ENCODE measurements around the gene APOL2.

Gene APOL2

DNA sequence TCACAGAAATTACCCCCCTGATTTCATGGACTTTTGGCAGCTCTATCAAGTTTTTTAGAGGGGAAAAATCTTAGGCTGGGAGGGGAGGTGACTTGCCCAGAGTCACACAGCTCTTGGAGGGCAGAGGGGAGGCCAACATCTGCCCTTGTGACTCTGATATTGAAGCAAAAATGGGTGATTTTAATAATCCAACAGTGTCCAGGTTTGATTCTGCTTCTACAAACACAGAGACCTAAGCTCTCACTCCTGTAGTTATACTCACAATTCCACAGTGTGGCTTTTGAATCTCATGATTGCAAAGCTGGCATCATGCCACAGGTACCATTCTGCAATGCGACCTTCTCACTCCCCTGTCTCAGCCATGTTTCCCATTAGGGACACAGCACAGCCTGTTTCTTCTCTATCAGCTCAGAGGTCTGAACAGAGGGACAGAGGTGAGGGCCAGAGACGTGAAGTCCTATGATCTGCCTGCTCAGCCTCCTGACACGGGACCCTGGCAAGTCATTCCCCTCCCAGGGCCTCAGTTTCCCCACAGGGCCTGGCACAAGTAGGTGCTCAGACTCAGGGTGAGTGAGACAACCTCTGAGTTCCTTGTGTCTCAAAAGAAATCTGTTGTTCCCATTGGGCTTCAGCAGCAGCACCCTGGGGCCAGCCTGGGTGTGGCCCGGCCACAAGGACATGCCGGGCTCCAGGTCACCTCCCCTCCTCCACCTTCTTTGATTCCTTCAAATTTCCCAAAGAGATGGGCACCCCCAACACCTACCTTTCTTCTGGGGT is 766 bp downstream of the APOL2 start:
- Histone ChIP-seq H3K27me3 (ENCODE audit: insufficient read depth, low read length, poor library complexity) (no peaks in the 10 kb centered on the region), H4K20me1 (ENCODE audit: insufficient read depth, low read length) (no peaks in the 10 kb centered on the region), H3K4me3 (ENCODE audit: low read depth in 1 of 2, low read length in 2 of 2) (peak overlapping the region; percentile 55 to 66), H2AFZ (ENCODE audit: low read depth, low read length) (peak overlapping the region; percentile 65), H3K9ac (ENCODE audit: low read depth, low read length) (peak overlapping the region; percentile 75), H3K79me2 (ENCODE audit: insufficient read depth, low read length) (peaks cover 46% of the 10 kb centered on the region), H3K4me2 (ENCODE audit: insufficient read depth, low read length) (peak overlapping the region; percentile 95), H3K9me3 (ENCODE audit: insufficient read depth, low read length, severe bottlenecking) (no peaks in the 10 kb centered on the region), H3K36me3 (ENCODE audit: insufficient read depth, low read length) (peaks cover 33% of the 10 kb centered on the region), H3K27ac (ENCODE audit: low read length) (peak overlapping the region; percentile 81), H3K4me1 (ENCODE audit: insufficient read depth, low read length) (peaks cover 41% of the 10 kb centered on the region)
- ATAC-seq (ENCODE audit: insufficient read depth, low read depth) (peak; percentile 16), DNase-seq (peak; percentile 31)
- TF ChIP-seq, protein P1, sequence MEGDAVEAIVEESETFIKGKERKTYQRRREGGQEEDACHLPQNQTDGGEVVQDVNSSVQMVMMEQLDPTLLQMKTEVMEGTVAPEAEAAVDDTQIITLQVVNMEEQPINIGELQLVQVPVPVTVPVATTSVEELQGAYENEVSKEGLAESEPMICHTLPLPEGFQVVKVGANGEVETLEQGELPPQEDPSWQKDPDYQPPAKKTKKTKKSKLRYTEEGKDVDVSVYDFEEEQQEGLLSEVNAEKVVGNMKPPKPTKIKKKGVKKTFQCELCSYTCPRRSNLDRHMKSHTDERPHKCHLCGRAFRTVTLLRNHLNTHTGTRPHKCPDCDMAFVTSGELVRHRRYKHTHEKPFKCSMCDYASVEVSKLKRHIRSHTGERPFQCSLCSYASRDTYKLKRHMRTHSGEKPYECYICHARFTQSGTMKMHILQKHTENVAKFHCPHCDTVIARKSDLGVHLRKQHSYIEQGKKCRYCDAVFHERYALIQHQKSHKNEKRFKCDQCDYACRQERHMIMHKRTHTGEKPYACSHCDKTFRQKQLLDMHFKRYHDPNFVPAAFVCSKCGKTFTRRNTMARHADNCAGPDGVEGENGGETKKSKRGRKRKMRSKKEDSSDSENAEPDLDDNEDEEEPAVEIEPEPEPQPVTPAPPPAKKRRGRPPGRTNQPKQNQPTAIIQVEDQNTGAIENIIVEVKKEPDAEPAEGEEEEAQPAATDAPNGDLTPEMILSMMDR (IDR thresholded peaks at IDR 0.05; ENCODE audit: borderline replicate concordance, extremely low read depth, low read length, poor library complexity, severe bottlenecking), result no peak
- TF ChIP-seq EZH2 (IDR thresholded peaks at IDR 0.05; ENCODE audit: borderline replicate concordance, low read depth, low read length, severe bottlenecking), result no peak

DNA sequence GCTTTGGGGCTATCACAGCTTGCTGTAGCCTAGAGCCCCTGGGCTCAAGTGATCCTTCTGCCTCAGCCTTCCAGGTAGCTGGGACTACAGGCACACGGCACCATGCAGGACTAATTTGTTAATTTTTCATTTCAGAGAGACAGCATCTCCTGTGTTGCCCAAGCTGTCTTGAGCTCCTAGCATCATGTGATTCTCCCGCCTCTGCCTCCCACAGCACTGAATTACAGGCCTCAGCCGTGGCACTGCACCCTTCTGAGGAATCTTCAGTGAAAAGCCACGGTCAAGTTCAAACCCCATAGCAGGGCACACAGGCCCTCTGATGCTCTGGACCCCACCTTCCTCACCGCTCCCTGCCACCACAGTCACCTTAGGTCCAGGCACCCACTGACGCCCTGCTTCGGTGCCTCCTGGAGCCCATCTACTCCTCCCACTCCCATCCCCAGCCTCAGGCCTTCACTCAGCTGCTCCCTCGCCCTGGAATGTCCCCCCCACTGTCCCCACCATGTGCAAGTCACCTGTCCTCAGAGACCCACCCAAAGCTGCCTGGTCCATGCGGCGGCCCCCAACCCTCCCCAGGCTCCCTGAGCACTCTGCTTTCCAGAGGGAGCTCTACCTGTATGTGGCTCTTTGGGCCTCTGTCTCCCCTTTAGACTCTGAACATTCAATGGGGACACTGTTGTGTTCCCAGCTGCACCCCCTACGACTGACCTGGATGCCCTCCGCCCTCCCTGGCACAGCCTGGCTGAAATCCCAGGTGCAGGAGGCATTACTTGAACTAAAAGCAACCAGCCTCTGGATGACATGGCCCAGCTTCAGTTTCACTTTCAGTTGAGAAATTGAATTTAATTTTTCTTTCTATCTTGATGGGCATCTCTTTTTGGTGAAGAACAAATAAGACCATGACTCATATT is 1.6 kb downstream of the APOL2 start:
- Histone ChIP-seq H3K4me3 (ENCODE audit: low read depth in 1 of 2, low read length in 2 of 2) (peak overlapping the region; percentile 55 to 66; a peak in 3 of 4 replicates), H2AFZ (ENCODE audit: low read depth, low read length) (0 out of 2 replicates have a peak overlapping the region, but pooled peaks have one; percentile 1), H3K36me3 (ENCODE audit: insufficient read depth, low read length) (peaks cover 41% of the 10 kb centered on the region), H3K9ac (ENCODE audit: low read depth, low read length) (peak overlapping the region; percentile 75), H4K20me1 (ENCODE audit: insufficient read depth, low read length) (no peaks in the 10 kb centered on the region), H3K27ac (ENCODE audit: low read length) (peak overlapping the region; percentile 81), H3K9me3 (ENCODE audit: insufficient read depth, low read length, severe bottlenecking) (no peaks in the 10 kb centered on the region), H3K4me2 (ENCODE audit: insufficient read depth, low read length) (peak overlapping the region; percentile 95), H3K4me1 (ENCODE audit: insufficient read depth, low read length) (peaks cover 41% of the 10 kb centered on the region), H3K27me3 (ENCODE audit: insufficient read depth, low read length, poor library complexity) (no peaks in the 10 kb centered on the region), H3K79me2 (ENCODE audit: insufficient read depth, low read length) (peaks cover 46% of the 10 kb centered on the region)
- ATAC-seq (ENCODE audit: insufficient read depth, low read depth) (peak; percentile 63), DNase-seq (peak; percentile 75)
- TF ChIP-seq EZH2 (IDR thresholded peaks at IDR 0.05; ENCODE audit: borderline replicate concordance, low read depth, low read length, severe bottlenecking), result no peak
- TF ChIP-seq, protein P1 (IDR thresholded peaks at IDR 0.05; ENCODE audit: borderline replicate concordance, extremely low read depth, low read length, poor library complexity, severe bottlenecking), result no peak

DNA sequence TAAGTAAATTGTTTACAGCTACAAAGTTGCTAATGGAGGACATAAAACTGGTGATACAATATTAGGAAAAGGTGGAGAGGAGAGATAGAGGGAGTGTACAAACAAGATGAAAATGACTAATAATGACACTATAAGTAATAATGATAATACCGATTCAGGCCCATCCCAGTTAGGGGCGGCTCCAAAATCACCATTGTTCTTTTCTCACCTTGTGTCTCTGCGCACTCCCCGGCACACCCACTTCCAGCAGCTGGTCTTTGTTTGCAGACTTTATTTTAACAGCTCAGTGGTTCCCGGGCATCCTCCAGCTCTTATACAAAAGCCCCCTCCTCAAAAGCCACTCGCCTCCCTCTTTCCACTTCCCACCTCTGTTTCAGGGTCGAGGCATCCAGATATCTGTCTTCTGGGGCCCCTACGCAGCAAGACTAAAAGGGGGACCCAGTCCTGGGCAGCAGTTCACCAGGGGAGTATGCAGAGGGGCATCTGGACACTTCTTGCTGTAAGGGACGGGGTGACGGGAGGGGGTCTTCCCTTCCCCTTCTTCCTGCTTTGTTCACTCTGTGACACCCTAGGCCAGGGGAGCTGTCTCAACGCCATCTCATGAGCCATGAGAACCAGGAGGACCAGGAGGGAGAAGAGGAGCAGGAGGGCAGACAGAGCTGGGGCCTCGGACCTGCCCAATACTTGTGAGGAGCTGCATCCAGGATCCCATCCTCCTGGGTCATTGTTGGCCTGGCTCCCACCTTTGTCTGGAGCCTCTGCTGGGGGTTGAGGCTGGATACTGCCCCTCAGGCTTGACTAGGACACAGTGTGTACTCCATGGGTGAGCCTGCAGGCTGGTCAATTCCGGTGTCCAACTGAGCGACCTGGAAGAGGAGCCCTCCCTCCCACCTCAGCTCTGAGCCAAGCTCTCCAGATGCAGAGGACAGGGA is 2.7 kb downstream of the APOL2 start:
- Histone ChIP-seq H3K9me3 (ENCODE audit: insufficient read depth, low read length, severe bottlenecking) (no peaks in the 10 kb centered on the region), H3K4me2 (ENCODE audit: insufficient read depth, low read length) (peak overlapping the region; percentile 95), H3K79me2 (ENCODE audit: insufficient read depth, low read length) (peaks cover 46% of the 10 kb centered on the region), H3K4me1 (ENCODE audit: insufficient read depth, low read length) (peaks cover 41% of the 10 kb centered on the region), H2AFZ (ENCODE audit: low read depth, low read length) (no peak overlapping the region), H3K36me3 (ENCODE audit: insufficient read depth, low read length) (peaks cover 52% of the 10 kb centered on the region), H3K27ac (ENCODE audit: low read length) (peak overlapping the region; percentile 81), H3K27me3 (ENCODE audit: insufficient read depth, low read length, poor library complexity) (no peaks in the 10 kb centered on the region), H3K9ac (ENCODE audit: low read depth, low read length) (peak overlapping the region; percentile 75), H4K20me1 (ENCODE audit: insufficient read depth, low read length) (no peaks in the 10 kb centered on the region), H3K4me3 (ENCODE audit: low read depth in 1 of 2, low read length in 2 of 2) (peak overlapping the region in 1 of 2 experiments; percentile 66; a peak in 1 of 4 replicates)
- no peak for ATAC-seq (ENCODE audit: insufficient read depth, low read depth)
- DNase-seq, result no peak
- TF ChIP-seq, protein P1 (IDR thresholded peaks at IDR 0.05; ENCODE audit: borderline replicate concordance, extremely low read depth, low read length, poor library complexity, severe bottlenecking), result no peak
- TF ChIP-seq EZH2 (IDR thresholded peaks at IDR 0.05; ENCODE audit: borderline replicate concordance, low read depth, low read length, severe bottlenecking), result no peak
